Measurements from ENCODE around the gene USP11. TPM values are rescaled to one million over a fixed set of nuclear protein-coding genes. Genes with fewer than 3 reads are reported as not detected.

USP11 gene
- total and polyA plus RNA-seq, 2 of the 4 experiments (the other 2 are of a cell fraction) = 33.5 to 59.7 TPM

GRCh38 chrX:47272013-47272408 lies 39.2 kb downstream of the USP11 start:
- Histone ChIP-seq H4K91ac (ENCODE audit: insufficient read depth, low read depth, low read length) (no peak overlapping the region), H2AFZ (replicated peaks; ENCODE audit: low read length, poor library complexity) (no peak overlapping the region), H4K20me1 (ENCODE audit: insufficient read depth, low read length) (no peaks in the 10 kb centered on the region), H2BK15ac (ENCODE audit: low read depth, low read length) (no peak overlapping the region), H3K36me3 (ENCODE audit: control insufficient read depth, insufficient read depth, low read length) (no peaks in the 10 kb centered on the region), H3K56ac (ENCODE audit: extremely low read depth, insufficient read depth, low read length) (no peak overlapping the region), H3K27ac (ENCODE audit: insufficient read depth, low read length) (no peak overlapping the region), H2AK5ac (ENCODE audit: low read depth, low read length) (no peak overlapping the region), H2BK120ac (ENCODE audit: low read depth, low read length) (no peak overlapping the region), H4K8ac (ENCODE audit: low read depth in 2 of 2, low read length in 2 of 2) (no peak overlapping the region), H3K27me3 (ENCODE audit: control insufficient read depth, insufficient read depth, low read length) (peaks cover 7% of the 10 kb centered on the region), H3K4me1 (ENCODE audit: control insufficient read depth, insufficient read depth, low read length) (no peaks in the 10 kb centered on the region), H3K9ac (ENCODE audit: low read depth, low read length) (no peak overlapping the region), H2BK20ac (ENCODE audit: low read depth, low read length) (no peak overlapping the region), H2BK5ac (ENCODE audit: low read depth, low read length, poor library complexity, severe bottlenecking) (no peak overlapping the region), H2AK9ac (replicated peaks; ENCODE audit: low read depth, low read length, poor library complexity) (no peak overlapping the region), H3K9me1 (ENCODE audit: insufficient read depth, low read length) (no peaks in the 10 kb centered on the region), H3K79me1 (ENCODE audit: low read depth in 1 of 2, low read length in 2 of 2) (no peaks in the 10 kb centered on the region), H3K4me3 (ENCODE audit: insufficient read depth, low read depth, low read length) (no peak overlapping the region), H3K18ac (ENCODE audit: low read depth, low read length) (no peak overlapping the region), H3K23ac (ENCODE audit: low read depth, low read length) (no peak overlapping the region), H3K14ac (replicated peaks; ENCODE audit: low read depth, low read length) (no peak overlapping the region), H4K5ac (ENCODE audit: low read depth, low read length) (no peak overlapping the region), H3K9me3 (ENCODE audit: control insufficient read depth, insufficient read depth, low read length) (no peaks in the 10 kb centered on the region), H3K4ac (ENCODE audit: low read depth, low read length) (no peak overlapping the region), H3K4me2 (ENCODE audit: low read depth, low read length) (no peak overlapping the region)
- in situ Hi-C loops (cut with MboI; ENCODE audit: low sequenced_read_pairs) = no loop called here
- WGBS, 2 experiments (ENCODE audit: extremely low coverage in 2 of 2, insufficient read length in 1 of 2) = no CpG with 5 or more reads among the region's 2 CpGs
- intact Hi-C loops (cut with micrococcal nuclease) = no loop called here
- ChIA-PET CTCF (no interaction called here), POLR2A (ENCODE audit: unreplicated experiment) (no interaction called here)
- ATAC-seq (ENCODE audit: low read depth) (no peak), DNase-seq (no peak)
- BruUV-seq (replicated peaks) = no TSS peak
- TF ChIP-seq MAFK (IDR thresholded peaks at IDR 0.05; ENCODE audit: low read depth, low read length) (no peak), MAZ (IDR thresholded peaks at IDR 0.05; ENCODE audit: borderline replicate concordance, low read depth, low read length) (no peak), MXI1 (IDR thresholded peaks at IDR 0.05; ENCODE audit: borderline replicate concordance, low read depth, low read length) (no peak), BHLHE40 (IDR thresholded peaks at IDR 0.05; ENCODE audit: low read depth, low read length) (no peak), RFX5 (IDR thresholded peaks at IDR 0.05; ENCODE audit: low read depth, low read length) (no peak)
- TF ChIP-seq, protein P1, sequence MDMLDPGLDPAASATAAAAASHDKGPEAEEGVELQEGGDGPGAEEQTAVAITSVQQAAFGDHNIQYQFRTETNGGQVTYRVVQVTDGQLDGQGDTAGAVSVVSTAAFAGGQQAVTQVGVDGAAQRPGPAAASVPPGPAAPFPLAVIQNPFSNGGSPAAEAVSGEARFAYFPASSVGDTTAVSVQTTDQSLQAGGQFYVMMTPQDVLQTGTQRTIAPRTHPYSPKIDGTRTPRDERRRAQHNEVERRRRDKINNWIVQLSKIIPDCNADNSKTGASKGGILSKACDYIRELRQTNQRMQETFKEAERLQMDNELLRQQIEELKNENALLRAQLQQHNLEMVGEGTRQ (IDR thresholded peaks at IDR 0.05; ENCODE audit: low read depth, low read length) = no peak
- dilution Hi-C loops (cut with HindIII; ENCODE audit: low sequenced_read_pairs, unreplicated experiment) = no loop called here

All from IMR-90 (cell line).